Psoas muscle (tissue), 8 donors: ENCODE results near the gene PANK4. TPM values are rescaled to one million over a fixed set of nuclear protein-coding genes. Genes with fewer than 3 reads are reported as not detected.

Experiments
- ATAC-seq, 4 donors: fragments of 200-7000 bp; cut with Tn5 transposase; one replicate each; pipeline ENCODE4 v1.9.1; 2020; ENCODE audit warnings: moderate library complexity in 3 of 4, mild to moderate bottlenecking in 2 of 4
- DNase-seq, 2 donors: peaks; one replicate each; pipeline ENCODE4 v3.0.0-alpha.2; 2020
- H3K27ac ChIP-seq: fragments of 200-600 bp; one replicate; pipeline ENCODE4 v1.8.0; 2022
- H3K27me3 ChIP-seq, 3 donors: fragments of 200-600 bp in 1 of 3; one replicate each; pipeline versions ENCODE4 v1.6.1 to v1.8.0; 2013 to 2022; ENCODE audit warnings: low read length in 2 of 3, mild to moderate bottlenecking in 2 of 3, moderate library complexity in 1 of 3; ENCODE audit not compliant: insufficient read depth in 3 of 3
- H3K36me3 ChIP-seq, 2 donors: fragments of 200-600 bp in 1 of 2; one replicate each; pipeline versions ENCODE4 v1.6.1 to v1.8.0; 2013 to 2022; ENCODE audit warnings: low read depth in 1 of 2, mild to moderate bottlenecking in 1 of 2, moderate library complexity in 1 of 2; ENCODE audit not compliant: insufficient read depth in 1 of 2
- H3K4me1 ChIP-seq: fragments of 200-600 bp; one replicate; pipeline ENCODE4 v1.8.0; 2022
- H3K4me3 ChIP-seq: fragments of 200-600 bp; one replicate; pipeline ENCODE4 v1.8.0; 2022; ENCODE audit warnings: mild to moderate bottlenecking
- H3K9me3 ChIP-seq: fragments of 200-600 bp; one replicate; pipeline ENCODE4 v1.8.0; 2022
- WGBS, 3 donors: extraction: QIAGEN DNeasy Blood & Tissue Kit; methylation state at CpG; one replicate each; pipeline versions ENCODE4 v1.1.6 to v1.1.7; 2013; 5-methylcytosine and 5-hydroxymethylcytosine counted together
- intact Hi-C, 2 donors: fragments of 100-400 bp; cut with DNase I; formaldehyde crosslinking; loops; one replicate each; pipeline versions ENCODE4 v1.11.0 to v1.14.2; 2022
- polyA plus RNA-seq, 3 donors: library from polyadenylated mRNA; stranded (reverse); fragments of 200-250 nt; gene quantifications; one replicate each; pipeline ENCODE4 v1.2.3, GENCODE V29; 2013
- total RNA-seq, 4 donors: library from RNA; stranded (reverse); fragmentation: NEBNext Ultra II Directional in 2 of 4; extraction: Animal tissue kit (Norgen Biotek cat#: 25700) in 2 of 4; gene quantifications; one replicate each; pipeline versions ENCODE4 v1.2.1 to v1.2.4, GENCODE V29; 2021 to 2023
- TF ChIP-seq, protein P1 (sequence below): fragments of 200-600 bp; IDR thresholded peaks from one replicate; pipeline ENCODE4 v1.8.0; 2022; ENCODE audit warnings: antibody characterized with exemption
- donor health status: healthy with polysubstance abuse.
- donor health status: DM: no; HTN: no; CAD: no; lungs with moderate emphysema.
- donor health status: Bipolar disorder and iron deficiency.
- donor health status: healthy.
- donor health status: DM: yes; HTN: yes; CAD: no.
- donor health status: DM: no; HTN: no; CAD: no.
- donor health status: DM: no; HTN: no; CAD: no.
- donor health status: DM: yes; HTN: yes; CAD: no.

PANK4 gene
- total and polyA plus RNA-seq, 7 donors: 29.0 to 45.1 (median 31.9) TPM

DNA sequence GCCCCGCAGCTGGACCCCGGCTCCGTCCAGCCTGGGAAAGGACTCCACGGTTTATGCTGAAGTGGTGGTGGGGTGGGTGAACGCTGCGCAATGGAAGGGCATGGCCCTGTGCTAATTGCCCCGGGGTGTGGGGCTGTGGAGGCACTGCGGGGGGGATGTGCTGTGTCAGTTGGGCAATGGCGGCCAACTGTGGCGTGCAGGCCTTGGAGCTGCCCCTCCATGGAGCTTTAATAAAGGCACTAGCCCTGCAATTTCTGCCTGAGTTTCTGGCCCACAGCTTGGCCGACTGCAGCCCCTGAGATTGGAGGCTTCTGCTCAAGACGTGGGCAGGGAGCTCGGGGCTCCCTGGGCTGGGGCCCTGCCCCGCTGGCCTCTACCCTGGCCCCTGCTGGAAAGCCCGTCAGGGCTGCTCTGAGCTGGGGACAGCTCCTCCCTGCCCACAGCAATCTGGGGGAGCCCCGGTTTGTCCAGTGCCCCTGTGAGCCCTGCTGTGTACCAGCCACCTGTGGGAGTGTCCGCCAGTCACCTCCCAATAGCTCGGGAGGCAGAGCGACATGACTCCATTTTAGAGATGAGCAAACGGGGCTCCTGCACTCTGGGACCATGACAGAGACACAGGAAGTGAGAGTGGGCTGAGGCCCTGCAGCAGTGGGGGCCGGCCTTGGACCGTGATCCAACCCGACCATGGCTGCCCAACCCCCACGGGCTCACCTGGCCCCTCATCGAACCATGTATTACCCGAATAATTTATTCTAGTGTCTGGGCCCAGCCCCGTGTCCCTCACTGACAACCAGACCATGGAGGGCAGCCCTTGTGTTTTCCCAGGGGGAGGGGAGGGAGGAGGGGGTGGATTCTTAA, 21.0 kb upstream of the PANK4 start:
- intact Hi-C loops: loop anchor here (1.0 to 5.0 kb wide), 2 partner anchors 85 to 133 kb away; no protein-coding TSS in a partner anchor
- H3K36me3 ChIP-seq: no peaks in the 10 kb centered on the region
- H3K4me1 ChIP-seq: peaks cover 15% of the 10 kb centered on the region
- H3K27me3 ChIP-seq: peaks cover 0 to 38% (median 8%) of the 10 kb centered on the region in 3 donors
- peak in 1 of 4 donors; percentile 1 for ATAC-seq
- H3K27ac ChIP-seq: peak overlapping the region; percentile 83
- no peak for DNase-seq
- peak overlapping the region; percentile 66 for H3K4me3 ChIP-seq
- no peaks in the 10 kb centered on the region for H3K9me3 ChIP-seq
- WGBS, 3 donors: 14 to 23% (median 18%) methylated on average over 23 to 27 of the region's 27 CpGs
- TF ChIP-seq, protein P1, sequence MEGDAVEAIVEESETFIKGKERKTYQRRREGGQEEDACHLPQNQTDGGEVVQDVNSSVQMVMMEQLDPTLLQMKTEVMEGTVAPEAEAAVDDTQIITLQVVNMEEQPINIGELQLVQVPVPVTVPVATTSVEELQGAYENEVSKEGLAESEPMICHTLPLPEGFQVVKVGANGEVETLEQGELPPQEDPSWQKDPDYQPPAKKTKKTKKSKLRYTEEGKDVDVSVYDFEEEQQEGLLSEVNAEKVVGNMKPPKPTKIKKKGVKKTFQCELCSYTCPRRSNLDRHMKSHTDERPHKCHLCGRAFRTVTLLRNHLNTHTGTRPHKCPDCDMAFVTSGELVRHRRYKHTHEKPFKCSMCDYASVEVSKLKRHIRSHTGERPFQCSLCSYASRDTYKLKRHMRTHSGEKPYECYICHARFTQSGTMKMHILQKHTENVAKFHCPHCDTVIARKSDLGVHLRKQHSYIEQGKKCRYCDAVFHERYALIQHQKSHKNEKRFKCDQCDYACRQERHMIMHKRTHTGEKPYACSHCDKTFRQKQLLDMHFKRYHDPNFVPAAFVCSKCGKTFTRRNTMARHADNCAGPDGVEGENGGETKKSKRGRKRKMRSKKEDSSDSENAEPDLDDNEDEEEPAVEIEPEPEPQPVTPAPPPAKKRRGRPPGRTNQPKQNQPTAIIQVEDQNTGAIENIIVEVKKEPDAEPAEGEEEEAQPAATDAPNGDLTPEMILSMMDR: no peak

DNA sequence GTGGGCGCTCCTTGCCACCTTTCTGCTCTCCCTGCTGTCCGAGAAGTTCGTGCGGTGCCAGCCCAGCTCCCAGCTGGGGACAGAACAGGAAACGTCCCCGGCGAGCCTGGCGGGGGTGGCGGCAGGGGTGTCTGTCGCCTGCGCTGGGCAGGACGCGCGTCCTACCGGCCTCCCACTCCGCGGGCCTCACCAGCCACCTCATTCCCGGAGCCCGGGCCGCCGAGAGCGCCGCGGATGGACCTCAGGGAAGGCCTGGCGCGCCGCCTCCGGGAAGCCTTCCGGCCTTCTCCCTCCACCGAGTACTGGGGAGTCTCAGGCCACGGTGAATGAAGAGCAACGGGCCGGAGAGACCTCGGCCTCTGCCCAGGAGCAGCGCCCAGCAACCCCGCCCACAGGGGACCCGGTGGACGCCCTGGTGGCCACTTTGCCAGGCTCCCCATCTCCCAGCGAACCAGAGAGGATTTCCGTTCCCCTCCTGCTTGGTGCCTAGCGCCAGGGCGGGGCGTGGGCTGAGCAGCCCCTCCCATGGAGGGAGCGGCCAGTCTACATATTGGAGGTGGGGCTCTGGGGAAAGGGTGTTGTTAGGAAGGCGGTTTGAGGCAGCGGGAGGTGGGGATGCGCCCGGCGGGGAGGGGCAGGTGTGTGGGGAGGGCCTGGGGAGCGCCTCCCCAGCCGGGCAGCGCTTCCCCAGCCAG, 20.3 kb upstream of the PANK4 start:
- Histone ChIP-seq H3K27me3 (peaks cover 0 to 39% (median 9%) of the 10 kb centered on the region in 3 donors), H3K4me3 (peak overlapping the region; percentile 66), H3K9me3 (no peaks in the 10 kb centered on the region), H3K4me1 (peaks cover 15% of the 10 kb centered on the region), H3K36me3 (no peaks in the 10 kb centered on the region), H3K27ac (peak overlapping the region; percentile 83)
- intact Hi-C loops: loop anchor here in 1 of 2 donors (5.0 kb wide), 1 partner anchor 84 kb away; no protein-coding TSS in a partner anchor
- peak; percentile 31 to 42 (median 40) for ATAC-seq
- peak; percentile 81 to 84 for DNase-seq
- TF ChIP-seq, protein P1: no peak
- WGBS, 3 donors: 0 to 3% (median 1%) methylated on average over 35 to 52 of the region's 52 CpGs

DNA sequence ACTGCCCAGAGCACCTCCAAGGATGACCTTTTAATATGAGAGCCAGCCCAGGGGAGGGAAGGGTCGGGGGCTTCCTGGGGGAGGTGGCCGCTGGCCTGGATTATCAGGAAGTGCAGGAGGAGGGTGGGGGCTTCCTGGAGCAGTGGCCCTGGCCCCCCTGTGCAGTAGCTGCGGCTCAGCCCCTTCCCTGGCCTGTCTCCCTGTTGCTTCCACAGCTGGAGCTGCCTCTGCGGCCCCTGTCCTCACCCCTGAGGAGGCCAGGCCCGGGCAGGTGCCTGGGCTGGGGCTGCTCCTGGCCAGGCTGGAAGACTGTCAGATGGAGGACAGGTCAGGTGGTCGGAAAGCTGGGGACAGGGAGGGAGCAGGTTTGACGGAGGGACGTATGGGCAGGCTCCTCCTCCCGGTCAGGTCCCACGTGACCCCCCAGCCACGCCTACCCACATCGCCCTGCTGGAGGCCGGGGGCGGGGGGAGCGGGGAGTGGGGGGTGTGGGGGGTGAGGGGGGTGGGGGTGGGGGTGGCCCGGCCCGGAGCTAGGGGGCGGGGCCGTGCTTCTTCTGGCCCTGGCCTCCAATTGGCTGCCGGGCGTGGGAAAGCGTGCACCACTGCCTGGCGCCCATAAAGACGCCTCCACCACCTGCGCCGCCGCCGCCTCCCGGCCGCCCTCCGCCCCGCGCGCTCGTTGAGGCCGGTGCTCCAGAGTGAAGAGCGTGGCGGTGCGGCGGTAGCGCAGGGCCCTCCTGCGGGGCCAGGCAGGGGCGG, 19.5 kb upstream of the PANK4 start:
- DNase-seq (peak; percentile 86 to 88), ATAC-seq (peak; percentile 44 to 68 (median 58))
- Histone ChIP-seq H3K36me3 (no peaks in the 10 kb centered on the region), H3K27me3 (peaks cover 0 to 42% (median 13%) of the 10 kb centered on the region in 3 donors), H3K4me3 (peak overlapping the region; percentile 66), H3K4me1 (peaks cover 15% of the 10 kb centered on the region), H3K9me3 (no peaks in the 10 kb centered on the region), H3K27ac (peak overlapping the region; percentile 83)
- TF ChIP-seq, protein P1: no peak
- intact Hi-C loops: loop anchor here in 1 of 2 donors (1.0 to 5.0 kb wide), 2 partner anchors 12 to 84 kb away; no protein-coding TSS in a partner anchor
- 5 to 11% (median 7%) methylated on average over 12 to 43 of the region's 43 CpGs for WGBS, 3 donors

DNA sequence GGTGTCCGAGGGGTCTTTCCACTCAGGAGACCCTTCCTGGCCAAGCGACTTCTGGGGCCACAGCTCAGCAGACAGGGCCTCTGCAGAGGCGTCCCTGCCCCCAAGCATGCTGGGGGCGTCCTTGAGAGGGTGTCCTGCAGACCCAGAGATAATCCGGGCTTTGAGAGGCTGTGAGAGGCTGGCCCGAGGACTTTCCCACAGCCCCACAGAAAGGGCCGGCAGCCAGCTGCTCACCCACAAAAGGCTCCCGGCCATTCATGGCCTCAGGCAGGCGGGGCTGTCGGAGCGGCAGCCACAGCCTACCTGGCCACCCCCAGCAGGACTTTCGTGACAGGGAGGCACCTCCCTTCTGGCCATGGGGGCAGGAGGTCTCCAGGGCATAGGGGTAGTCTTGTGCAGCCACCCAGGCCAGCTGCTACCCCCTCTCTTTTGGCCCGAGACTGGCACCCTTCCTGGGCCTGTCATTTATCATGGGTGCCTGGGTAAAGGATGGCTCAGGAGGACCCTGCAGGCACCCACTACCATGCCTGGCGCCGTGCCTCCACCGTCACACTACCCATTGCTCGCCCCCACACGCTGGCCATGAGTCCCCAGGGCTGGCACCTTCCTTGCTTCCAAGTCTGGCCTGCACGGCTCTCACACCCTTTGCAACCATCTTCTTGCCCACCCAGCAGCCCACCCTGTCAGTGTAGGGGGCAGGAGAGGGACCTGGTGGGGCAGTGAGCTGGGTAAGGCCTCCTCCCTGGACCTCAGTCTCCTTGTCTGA, 18.7 kb upstream of the PANK4 start:
- H3K27ac ChIP-seq: no peak overlapping the region
- no peak overlapping the region for H3K4me3 ChIP-seq
- 49 to 63% (median 56%) methylated on average over 18 to 19 of the region's 19 CpGs for WGBS, 3 donors
- TF ChIP-seq, protein P1: no peak
- intact Hi-C loops: loop anchor here in 1 of 2 donors (1.0 to 5.0 kb wide), 2 partner anchors 11 to 83 kb away; no protein-coding TSS in a partner anchor
- ATAC-seq (no peak), DNase-seq (no peak)
- no peaks in the 10 kb centered on the region for H3K36me3 ChIP-seq
- no peaks in the 10 kb centered on the region for H3K9me3 ChIP-seq
- H3K27me3 ChIP-seq: peaks cover 0 to 51% (median 14%) of the 10 kb centered on the region in 3 donors
- H3K4me1 ChIP-seq: peaks cover 15% of the 10 kb centered on the region
